Measurements from ENCODE around the gene IL9. TPM values are rescaled to one million over a fixed set of nuclear protein-coding genes. Genes with fewer than 3 reads are reported as not detected.

IL9 gene
- total RNA-seq (2021), result not detected in 2 replicates
- Bru-seq, nascent RNA, result not detected
- percentile 14 among the genes with signal in this experiment for BruChase-seq, experiment 1, labeled RNA remaining after a 2-hour chase
- not detected for BruChase-seq, experiment 2, labeled RNA remaining after a 6-hour chase
- long read RNA-seq, result 0 reads

GRCh38 chr5:135895474-135896006 is at the start of gene IL9:
IL9 (minus strand) TSS chr5:135895841; CDS start chr5:135895816, 25 bp downstream.
- Histone ChIP-seq H3K4me3 (ENCODE audit: low read depth, low read length, poor library complexity, severe bottlenecking) (no peak within 1 kb of the TSS), H3K27ac (ENCODE audit: low read depth, low read length, poor library complexity, severe bottlenecking) (no peak within 1 kb of the TSS), H3K36me3 (ENCODE audit: insufficient read depth, low read length, poor library complexity, severe bottlenecking) (no peaks in the 10 kb centered on the region), H3K9me3 (ENCODE audit: low read depth, low read length, poor library complexity, severe bottlenecking) (no peaks in the 10 kb centered on the region), H3K27me3 (replicated peaks; ENCODE audit: insufficient read depth, low read depth, low read length, poor library complexity) (peaks cover 45% of the 10 kb centered on the region), H3K4me1 (ENCODE audit: insufficient read depth, low read length, poor library complexity, severe bottlenecking) (no peaks in the 10 kb centered on the region)
- BruUV-seq (replicated peaks), result no TSS peak
- TF ChIP-seq, protein P1, sequence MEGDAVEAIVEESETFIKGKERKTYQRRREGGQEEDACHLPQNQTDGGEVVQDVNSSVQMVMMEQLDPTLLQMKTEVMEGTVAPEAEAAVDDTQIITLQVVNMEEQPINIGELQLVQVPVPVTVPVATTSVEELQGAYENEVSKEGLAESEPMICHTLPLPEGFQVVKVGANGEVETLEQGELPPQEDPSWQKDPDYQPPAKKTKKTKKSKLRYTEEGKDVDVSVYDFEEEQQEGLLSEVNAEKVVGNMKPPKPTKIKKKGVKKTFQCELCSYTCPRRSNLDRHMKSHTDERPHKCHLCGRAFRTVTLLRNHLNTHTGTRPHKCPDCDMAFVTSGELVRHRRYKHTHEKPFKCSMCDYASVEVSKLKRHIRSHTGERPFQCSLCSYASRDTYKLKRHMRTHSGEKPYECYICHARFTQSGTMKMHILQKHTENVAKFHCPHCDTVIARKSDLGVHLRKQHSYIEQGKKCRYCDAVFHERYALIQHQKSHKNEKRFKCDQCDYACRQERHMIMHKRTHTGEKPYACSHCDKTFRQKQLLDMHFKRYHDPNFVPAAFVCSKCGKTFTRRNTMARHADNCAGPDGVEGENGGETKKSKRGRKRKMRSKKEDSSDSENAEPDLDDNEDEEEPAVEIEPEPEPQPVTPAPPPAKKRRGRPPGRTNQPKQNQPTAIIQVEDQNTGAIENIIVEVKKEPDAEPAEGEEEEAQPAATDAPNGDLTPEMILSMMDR (conservative IDR thresholded peaks at IDR 0.05; ENCODE audit: low read depth, low read length), result no peak
- TF ChIP-seq EZH2 (IDR thresholded peaks at IDR 0.05; ENCODE audit: borderline replicate concordance, low read depth, low read length, poor library complexity, severe bottlenecking), result no peak
- intact Hi-C loops (cut with micrococcal nuclease; ENCODE audit: unreplicated experiment), result no loop called here
- POLR2A ChIA-PET (ENCODE audit: low non-redundant PET), result no interaction called here
- CTCF ChIA-PET, result no interaction called here
- no peak for DNase-seq (ENCODE audit: low spot score)

DNA sequence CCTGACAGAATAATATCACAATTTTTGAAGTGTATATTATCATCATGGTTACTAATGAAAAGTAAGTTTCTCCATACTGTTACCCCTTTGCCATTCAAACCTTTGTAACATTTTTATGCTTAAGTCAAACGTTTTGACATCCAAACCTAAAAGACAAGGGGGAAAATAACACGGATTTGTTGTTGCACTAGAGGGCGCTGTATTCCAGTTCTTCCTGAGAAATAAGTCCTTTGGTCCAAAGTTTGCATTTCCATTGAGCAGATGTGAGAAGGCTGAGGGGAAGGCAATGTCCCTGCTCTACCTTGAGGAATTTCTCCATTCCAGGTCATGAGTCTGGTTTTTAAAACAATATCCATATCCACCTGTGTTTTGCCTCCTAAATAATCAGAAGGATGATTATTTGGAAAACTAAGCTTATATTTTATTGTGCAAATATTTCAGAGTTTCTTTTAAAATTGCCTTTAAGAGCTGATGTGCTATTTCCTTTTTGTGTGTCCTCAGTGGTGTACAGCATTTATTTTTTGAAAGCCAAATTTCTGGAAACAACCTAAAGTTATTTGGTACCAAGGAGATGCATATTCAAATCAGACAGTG is 49.4 kb upstream of the IL9 start:
- Histone ChIP-seq H3K27ac (ENCODE audit: low read depth, low read length, poor library complexity, severe bottlenecking) (no peak overlapping the region), H3K4me3 (ENCODE audit: low read depth, low read length, poor library complexity, severe bottlenecking) (no peak overlapping the region), H3K36me3 (ENCODE audit: insufficient read depth, low read length, poor library complexity, severe bottlenecking) (no peaks in the 10 kb centered on the region), H3K27me3 (replicated peaks; ENCODE audit: insufficient read depth, low read depth, low read length, poor library complexity) (peaks cover 4% of the 10 kb centered on the region), H3K9me3 (ENCODE audit: low read depth, low read length, poor library complexity, severe bottlenecking) (no peaks in the 10 kb centered on the region), H3K4me1 (ENCODE audit: insufficient read depth, low read length, poor library complexity, severe bottlenecking) (no peaks in the 10 kb centered on the region)
- no peak for TF ChIP-seq EZH2 (IDR thresholded peaks at IDR 0.05; ENCODE audit: borderline replicate concordance, low read depth, low read length, poor library complexity, severe bottlenecking)
- TF ChIP-seq, protein P1 (conservative IDR thresholded peaks at IDR 0.05; ENCODE audit: low read depth, low read length), result peak; percentile 83
- ChIA-PET CTCF (interaction anchor here (0.7 to 0.9 kb wide), 5 partner anchors 16 to 119 kb away, joined by 3 to 5 read pairs (median 3); no protein-coding TSS in a partner anchor), POLR2A (ENCODE audit: low non-redundant PET) (no interaction called here)
- intact Hi-C loops (cut with micrococcal nuclease; ENCODE audit: unreplicated experiment), result loop anchor here (1.0 to 5.0 kb wide), 4 partner anchors 113 to 227 kb away; no protein-coding TSS in a partner anchor
- peak; percentile 85 for DNase-seq (ENCODE audit: low spot score)
- BruUV-seq (replicated peaks), result no TSS peak

DNA sequence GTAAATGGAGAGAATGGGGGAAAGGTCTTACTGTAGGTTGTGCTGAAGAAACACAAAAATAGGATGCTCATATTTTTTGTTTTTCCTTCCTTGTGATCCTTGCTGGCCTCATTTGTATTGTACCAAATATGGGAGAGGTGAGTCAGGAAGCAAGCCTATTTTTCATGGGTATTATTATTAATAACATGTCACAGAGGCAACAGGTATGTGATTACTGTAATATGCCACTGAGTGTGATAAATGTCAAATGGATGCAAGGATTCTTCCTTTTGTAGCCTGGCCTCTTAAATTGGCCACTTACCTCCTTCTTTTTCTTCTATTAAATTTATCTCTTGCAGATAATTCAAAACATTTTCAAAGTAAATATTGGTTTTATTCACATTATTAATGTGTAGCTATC is 48.9 kb upstream of the IL9 start:
- ChIA-PET POLR2A (ENCODE audit: low non-redundant PET) (no interaction called here), CTCF (no interaction called here)
- intact Hi-C loops (cut with micrococcal nuclease; ENCODE audit: unreplicated experiment), result no loop called here
- TF ChIP-seq, protein P1 (conservative IDR thresholded peaks at IDR 0.05; ENCODE audit: low read depth, low read length), result no peak
- TF ChIP-seq EZH2 (IDR thresholded peaks at IDR 0.05; ENCODE audit: borderline replicate concordance, low read depth, low read length, poor library complexity, severe bottlenecking), result no peak
- H3K4me1 ChIP-seq (ENCODE audit: insufficient read depth, low read length, poor library complexity, severe bottlenecking), result no peaks in the 10 kb centered on the region
- BruUV-seq (replicated peaks), result no TSS peak
- no peaks in the 10 kb centered on the region for H3K9me3 ChIP-seq (ENCODE audit: low read depth, low read length, poor library complexity, severe bottlenecking)
- DNase-seq (ENCODE audit: low spot score), result no peak
- peaks cover 9% of the 10 kb centered on the region for H3K27me3 ChIP-seq (replicated peaks; ENCODE audit: insufficient read depth, low read depth, low read length, poor library complexity)
- no peaks in the 10 kb centered on the region for H3K36me3 ChIP-seq (ENCODE audit: insufficient read depth, low read length, poor library complexity, severe bottlenecking)
- no peak overlapping the region for H3K27ac ChIP-seq (ENCODE audit: low read depth, low read length, poor library complexity, severe bottlenecking)
- H3K4me3 ChIP-seq (ENCODE audit: low read depth, low read length, poor library complexity, severe bottlenecking), result no peak overlapping the region

All from A673 (cell line).